WERI-Rb-1 (cell line): Measurements from ENCODE around the gene IL18RAP.

Experiments used
- DNase-seq: peaks from one replicate; pipeline ENCODE4 v3.0.0-alpha.2; 2020
- H3K27ac ChIP-seq: fragments of 250-450 bp; sonication (Bioruptor Pico); 2 replicates; pipeline ENCODE4 v1.5.1; 2020; ENCODE audit warnings: mild to moderate bottlenecking, moderate library complexity
- H3K27me3 ChIP-seq: fragments of 250-450 bp; sonication (Bioruptor Pico); 2 replicates; pipeline ENCODE4 v1.5.1; 2021; ENCODE audit warnings: mild to moderate bottlenecking, low read depth, moderate library complexity; ENCODE audit not compliant: insufficient read depth, severe bottlenecking
- H3K36me3 ChIP-seq: fragments of 250-450 bp; sonication (Bioruptor Pico); 2 replicates; pipeline ENCODE4 v1.5.1; 2020; ENCODE audit warnings: mild to moderate bottlenecking, moderate library complexity
- H3K4me3 ChIP-seq: 2 replicates; pipeline ENCODE4 v1.5.1; 2011; ENCODE audit warnings: low read depth, mild to moderate bottlenecking, control low read depth, low read length
- H3K9me3 ChIP-seq: fragments of 250-450 bp; sonication (Bioruptor Pico); 2 replicates; pipeline ENCODE4 v1.5.1; 2021; ENCODE audit warnings: mild to moderate bottlenecking, moderate library complexity; ENCODE audit not compliant: severe bottlenecking
- TF ChIP-seq, protein P1 (sequence below): IDR thresholded peaks from 2 replicates; pipeline ENCODE4 v1.5.1; 2011; ENCODE audit warnings: low read depth, mild to moderate bottlenecking, control low read depth, inconsistent platforms, low read length

The IL18RAP gene, protein sequence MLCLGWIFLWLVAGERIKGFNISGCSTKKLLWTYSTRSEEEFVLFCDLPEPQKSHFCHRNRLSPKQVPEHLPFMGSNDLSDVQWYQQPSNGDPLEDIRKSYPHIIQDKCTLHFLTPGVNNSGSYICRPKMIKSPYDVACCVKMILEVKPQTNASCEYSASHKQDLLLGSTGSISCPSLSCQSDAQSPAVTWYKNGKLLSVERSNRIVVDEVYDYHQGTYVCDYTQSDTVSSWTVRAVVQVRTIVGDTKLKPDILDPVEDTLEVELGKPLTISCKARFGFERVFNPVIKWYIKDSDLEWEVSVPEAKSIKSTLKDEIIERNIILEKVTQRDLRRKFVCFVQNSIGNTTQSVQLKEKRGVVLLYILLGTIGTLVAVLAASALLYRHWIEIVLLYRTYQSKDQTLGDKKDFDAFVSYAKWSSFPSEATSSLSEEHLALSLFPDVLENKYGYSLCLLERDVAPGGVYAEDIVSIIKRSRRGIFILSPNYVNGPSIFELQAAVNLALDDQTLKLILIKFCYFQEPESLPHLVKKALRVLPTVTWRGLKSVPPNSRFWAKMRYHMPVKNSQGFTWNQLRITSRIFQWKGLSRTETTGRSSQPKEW

DNA sequence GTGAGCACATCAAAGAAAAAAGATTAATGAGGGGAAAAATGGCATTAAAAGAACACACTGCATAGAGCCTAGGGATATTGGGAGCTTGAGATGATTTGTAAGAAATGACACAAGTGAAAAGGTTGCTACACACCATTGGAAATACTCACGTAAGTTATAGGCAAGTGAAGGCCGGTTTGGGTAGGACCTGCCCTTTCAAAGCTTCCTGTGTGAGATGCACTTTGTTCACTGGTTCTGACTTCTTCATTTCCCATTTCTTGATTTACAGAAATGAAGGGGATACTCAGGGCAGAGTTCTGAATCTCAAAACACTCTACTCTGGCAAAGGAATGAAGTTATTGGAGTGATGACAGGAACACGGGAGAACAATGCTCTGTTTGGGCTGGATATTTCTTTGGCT lies at the start of gene IL18RAP:
IL18RAP (plus strand) TSS at position 251 of the 400 bp plus-strand sequence; CDS start at position 369, 118 bp downstream.
- Histone ChIP-seq H3K4me3 (no peak within 1 kb of the TSS), H3K9me3 (no peaks in the 10 kb centered on the region), H3K27me3 (peaks cover 57% of the 10 kb centered on the region), H3K27ac (no peak within 1 kb of the TSS), H3K36me3 (no peaks in the 10 kb centered on the region)
- TF ChIP-seq, protein P1, sequence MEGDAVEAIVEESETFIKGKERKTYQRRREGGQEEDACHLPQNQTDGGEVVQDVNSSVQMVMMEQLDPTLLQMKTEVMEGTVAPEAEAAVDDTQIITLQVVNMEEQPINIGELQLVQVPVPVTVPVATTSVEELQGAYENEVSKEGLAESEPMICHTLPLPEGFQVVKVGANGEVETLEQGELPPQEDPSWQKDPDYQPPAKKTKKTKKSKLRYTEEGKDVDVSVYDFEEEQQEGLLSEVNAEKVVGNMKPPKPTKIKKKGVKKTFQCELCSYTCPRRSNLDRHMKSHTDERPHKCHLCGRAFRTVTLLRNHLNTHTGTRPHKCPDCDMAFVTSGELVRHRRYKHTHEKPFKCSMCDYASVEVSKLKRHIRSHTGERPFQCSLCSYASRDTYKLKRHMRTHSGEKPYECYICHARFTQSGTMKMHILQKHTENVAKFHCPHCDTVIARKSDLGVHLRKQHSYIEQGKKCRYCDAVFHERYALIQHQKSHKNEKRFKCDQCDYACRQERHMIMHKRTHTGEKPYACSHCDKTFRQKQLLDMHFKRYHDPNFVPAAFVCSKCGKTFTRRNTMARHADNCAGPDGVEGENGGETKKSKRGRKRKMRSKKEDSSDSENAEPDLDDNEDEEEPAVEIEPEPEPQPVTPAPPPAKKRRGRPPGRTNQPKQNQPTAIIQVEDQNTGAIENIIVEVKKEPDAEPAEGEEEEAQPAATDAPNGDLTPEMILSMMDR: no peak
- no peak for DNase-seq

DNA sequence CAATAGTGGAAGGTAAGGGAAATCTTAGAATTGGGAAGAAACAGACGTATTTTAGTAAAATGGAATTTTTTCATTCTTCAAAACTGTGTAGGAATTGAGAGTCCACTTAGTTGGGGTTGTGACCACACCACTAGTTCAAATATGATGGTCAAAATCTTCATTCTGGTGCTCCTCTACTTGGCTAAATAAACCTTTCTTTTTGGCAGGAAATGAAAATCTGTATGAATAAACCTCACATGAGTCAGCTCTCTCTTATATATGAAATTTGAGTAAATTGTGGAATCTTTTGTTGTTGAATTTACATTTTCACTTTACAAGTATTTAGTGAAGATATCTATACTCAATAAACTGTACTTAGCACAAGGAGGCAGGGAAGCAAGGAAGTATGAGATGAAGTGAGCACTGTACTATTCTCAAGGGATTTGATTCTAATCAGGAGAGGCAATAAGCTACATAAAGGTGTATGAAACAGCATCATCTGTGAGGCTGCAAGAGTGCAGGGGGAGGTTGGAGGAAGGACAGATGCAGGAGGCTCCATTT lies 46.8 kb upstream of the IL18RAP start:
- TF ChIP-seq, protein P1: no peak
- DNase-seq: no peak
- Histone ChIP-seq H3K27me3 (peaks cover 51% of the 10 kb centered on the region), H3K27ac (no peak overlapping the region), H3K9me3 (no peaks in the 10 kb centered on the region), H3K4me3 (no peak overlapping the region), H3K36me3 (no peaks in the 10 kb centered on the region)

DNA sequence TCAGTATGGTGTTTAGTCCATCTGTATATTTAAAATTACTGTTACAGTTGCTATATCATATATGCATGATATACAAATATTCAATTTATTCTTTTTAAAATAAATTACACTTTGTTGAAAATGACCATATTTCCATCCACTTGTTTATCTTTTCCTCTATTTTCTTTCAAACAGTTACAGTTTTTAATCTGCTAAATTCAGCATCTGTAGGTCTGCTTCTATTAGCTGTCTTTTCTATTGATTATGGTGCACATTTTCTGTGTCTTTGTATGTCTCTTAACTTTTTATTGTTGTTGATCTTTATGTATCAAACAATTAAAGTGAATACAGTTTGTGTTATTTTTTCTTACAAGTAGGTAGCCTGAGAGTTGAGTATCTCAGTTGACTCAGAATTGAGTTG lies 39.2 kb upstream of the IL18RAP start:
- H3K9me3 ChIP-seq: peaks cover 5% of the 10 kb centered on the region
- no peaks in the 10 kb centered on the region for H3K36me3 ChIP-seq
- H3K27me3 ChIP-seq: peaks cover 42% of the 10 kb centered on the region
- no peak overlapping the region for H3K4me3 ChIP-seq
- TF ChIP-seq, protein P1: no peak
- H3K27ac ChIP-seq: no peak overlapping the region
- DNase-seq: no peak

DNA sequence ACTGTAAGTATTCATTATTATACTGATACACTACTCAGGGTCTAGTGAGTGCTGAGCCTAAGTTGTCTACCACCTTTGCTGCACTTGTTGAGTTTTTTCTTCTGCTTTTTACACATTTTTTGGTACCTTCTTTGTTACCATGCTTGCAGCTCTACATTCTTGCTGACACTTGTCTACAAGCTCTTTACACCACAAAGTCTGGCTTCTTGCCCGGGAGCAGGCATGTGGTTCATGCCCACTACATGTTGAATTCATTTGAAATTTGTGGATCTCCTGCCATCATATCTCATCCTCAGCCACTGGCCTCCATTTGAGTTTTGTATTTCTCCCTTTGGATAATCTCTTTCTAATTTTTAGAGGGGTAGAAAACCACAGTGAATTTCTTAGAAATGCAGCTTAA lies 37.4 kb upstream of the IL18RAP start:
- peaks cover 48% of the 10 kb centered on the region for H3K27me3 ChIP-seq
- no peak for DNase-seq
- H3K36me3 ChIP-seq: no peaks in the 10 kb centered on the region
- peaks cover 5% of the 10 kb centered on the region for H3K9me3 ChIP-seq
- H3K27ac ChIP-seq: no peak overlapping the region
- TF ChIP-seq, protein P1: no peak
- H3K4me3 ChIP-seq: no peak overlapping the region

DNA sequence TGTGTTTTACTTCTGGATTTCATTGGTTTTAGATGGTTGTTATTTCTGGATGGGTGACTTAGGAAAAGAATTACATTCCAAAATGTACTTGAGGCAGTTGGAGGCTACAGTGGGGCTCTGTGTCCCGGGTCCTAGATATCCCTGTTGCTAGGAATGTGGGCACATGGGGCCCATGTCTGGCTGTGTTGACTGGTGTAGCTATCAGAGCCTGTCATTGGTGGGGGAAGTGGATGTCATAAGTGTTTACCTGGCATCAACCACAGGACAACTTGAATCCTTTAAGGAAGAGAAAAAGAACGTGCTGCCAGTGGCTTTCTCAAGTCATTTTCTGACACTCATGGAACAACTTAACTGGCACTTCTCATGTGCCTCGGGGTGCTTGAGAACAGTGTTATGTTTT lies 37.0 kb upstream of the IL18RAP start:
- no peak for DNase-seq
- H3K36me3 ChIP-seq: no peaks in the 10 kb centered on the region
- no peak overlapping the region for H3K27ac ChIP-seq
- TF ChIP-seq, protein P1: no peak
- H3K9me3 ChIP-seq: peaks cover 5% of the 10 kb centered on the region
- no peak overlapping the region for H3K4me3 ChIP-seq
- peaks cover 48% of the 10 kb centered on the region for H3K27me3 ChIP-seq
